HG03064 (cell line): ENCODE results near the gene DRD5.
"Not testable (repeated sequence)": the region's sequence is repeated elsewhere in the genome, so short reads cannot be mapped to it uniquely, and the experiment has no call there.

Experiments used
- ATAC-seq: cut with Tn5 transposase; IDR thresholded peaks from one replicate; pipeline ENCODE4 v1.9.1; 2021; ENCODE audit warnings: low read depth; ENCODE audit not compliant: unreplicated experiment

Gene DRD5

GRCh38 chr4:9781343-9782135, at the start of gene DRD5:
DRD5 (plus strand) TSS chr4:9781634; CDS start chr4:9782030, 396 bp downstream.
- ATAC-seq: no peak

GRCh38 chr4:9732256-9732655, 49.2 kb upstream of the DRD5 start:
- ATAC-seq: not testable (repeated sequence)

DNA sequence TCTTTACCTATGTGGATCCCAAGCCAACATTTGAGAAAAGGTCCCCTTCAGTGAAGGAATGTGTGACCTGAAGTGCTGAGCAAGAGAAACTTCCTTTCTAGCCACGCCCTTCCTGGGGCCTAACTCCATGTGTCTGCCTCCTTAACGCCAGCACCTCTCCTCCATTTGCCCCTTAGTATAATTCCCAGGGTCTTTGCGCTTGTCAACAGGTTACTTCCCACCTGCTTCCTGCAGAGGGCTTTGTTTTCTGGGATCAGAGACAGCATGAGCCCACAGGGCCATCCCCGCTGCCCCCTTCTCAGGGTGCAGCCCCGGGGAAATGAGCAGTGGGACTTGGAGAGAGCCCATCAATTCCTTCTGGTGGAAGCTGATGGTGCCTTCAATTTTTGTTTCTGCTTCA, 45.9 kb upstream of the DRD5 start:
- ATAC-seq: no peak

DNA sequence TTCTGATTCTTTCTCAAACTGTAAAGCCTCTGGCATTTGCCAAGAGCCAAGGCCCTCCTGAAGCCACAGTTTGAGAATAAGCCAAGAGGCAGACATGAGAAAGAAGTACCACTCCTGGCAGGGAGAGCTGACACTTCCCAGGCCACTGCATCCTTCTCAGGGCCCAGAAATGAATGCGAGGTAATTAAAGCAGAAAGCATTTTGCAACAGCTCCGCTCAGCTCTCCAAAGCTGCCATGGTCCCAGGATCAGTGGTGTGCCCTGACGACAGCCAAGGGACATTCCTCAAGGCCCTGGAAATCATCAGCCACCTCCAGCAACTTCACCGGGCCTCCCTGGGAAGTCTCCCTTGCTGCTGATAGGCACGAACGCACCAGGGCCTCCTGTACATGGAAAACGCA, 44.2 kb upstream of the DRD5 start:
- not testable (repeated sequence) for ATAC-seq

DNA sequence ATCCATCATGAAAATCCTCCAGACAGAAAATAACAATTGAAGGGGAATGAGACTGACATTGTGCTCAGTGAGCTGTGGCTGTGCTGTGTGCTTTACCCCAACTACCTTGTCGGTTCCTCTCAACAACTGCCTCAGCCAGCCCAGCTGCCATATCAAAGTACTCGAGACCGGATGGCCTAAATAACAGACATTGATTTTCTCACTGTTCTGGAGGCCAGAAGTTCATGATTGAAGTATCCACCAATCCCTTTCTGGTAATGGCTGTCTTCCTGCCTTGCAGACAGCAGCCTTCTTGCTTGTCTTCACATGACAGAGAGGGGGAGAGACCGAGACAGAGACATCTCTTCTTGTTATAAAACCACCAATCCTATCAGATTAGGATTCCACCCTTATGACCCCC, 37.6 kb upstream of the DRD5 start:
- ATAC-seq: not testable (repeated sequence)

DNA sequence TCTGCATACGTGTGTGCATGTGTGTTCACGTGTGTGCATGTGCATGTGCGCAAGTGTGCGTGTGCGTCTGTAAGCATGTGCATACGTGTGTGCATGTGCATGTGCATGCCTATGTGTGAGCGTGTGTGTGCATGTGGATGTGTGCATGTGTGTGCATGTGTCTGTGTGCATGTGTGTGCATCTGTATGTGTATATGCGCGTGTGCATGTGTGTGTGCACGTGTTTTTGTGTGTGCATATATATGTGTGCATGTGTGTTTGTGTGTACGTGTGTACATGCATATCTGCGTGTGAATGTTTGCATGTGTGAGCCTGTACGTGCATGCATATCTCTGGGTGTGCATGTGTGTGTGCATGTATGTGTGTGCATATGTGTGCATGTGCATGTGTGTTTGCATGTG, 35.7 kb upstream of the DRD5 start:
- ATAC-seq: no peak

DNA sequence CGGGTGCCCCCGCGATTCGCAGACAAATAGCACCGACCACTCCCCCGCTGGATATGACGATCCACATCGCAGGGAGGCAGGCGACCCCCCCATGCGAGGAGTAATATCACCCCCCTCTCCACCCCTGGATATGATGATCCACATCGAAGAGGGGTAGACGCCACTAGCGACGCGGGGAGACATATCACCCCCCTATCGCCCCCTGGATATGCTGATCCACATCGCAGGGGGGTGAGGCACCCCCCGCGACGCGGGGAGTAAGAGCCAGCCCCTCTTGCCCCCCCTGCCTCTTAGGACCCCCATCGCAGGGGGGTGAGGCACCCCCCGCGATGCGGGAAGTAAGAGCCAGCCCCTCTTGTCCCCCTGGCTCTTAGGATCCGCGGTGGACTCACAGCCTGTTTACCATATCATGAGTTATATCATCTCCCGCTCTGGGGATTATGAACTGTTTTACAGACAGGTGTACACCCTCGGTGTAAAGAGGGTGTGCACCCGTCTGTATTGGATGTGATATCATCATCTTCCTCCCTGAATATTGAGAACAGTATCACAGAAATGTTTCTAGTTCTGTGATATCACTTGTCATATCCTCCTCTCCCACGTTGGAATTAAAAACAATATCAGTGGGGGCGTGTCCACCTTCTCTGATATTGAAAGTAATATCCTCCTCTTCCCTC, 22.7 kb upstream of the DRD5 start:
- ATAC-seq: no peak

DNA sequence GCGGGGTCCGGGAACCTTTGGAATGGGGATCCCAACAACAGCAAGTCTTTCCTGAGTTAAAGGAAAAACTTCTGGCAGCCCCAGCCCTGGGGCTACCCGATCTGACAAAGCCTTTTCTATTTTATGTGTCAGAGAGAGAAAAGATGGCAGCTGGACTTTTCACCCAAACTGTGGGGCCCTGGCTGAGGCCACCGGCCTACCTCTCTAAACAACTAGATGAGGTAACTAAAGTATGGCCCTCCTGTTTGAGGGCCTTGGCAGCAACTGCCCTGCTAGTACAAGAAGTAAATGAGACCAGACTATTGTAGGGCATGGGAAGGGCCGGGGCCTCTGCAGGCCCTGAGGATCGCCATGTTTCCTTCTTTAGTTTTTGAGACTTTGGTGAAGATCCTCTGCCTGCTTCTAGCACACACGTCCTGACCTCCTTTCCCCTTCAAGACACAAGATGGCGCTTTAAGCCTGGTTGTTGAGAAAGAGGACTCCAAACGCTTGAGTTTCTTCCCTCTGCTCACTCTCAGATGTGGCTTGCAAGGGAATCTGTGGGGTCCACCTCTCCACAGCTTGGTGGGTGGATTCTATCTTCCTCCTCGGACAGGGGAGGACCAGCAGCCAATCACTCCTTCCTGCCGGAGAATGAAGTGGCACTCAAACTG, 18.5 kb upstream of the DRD5 start:
- ATAC-seq: no peak

DNA sequence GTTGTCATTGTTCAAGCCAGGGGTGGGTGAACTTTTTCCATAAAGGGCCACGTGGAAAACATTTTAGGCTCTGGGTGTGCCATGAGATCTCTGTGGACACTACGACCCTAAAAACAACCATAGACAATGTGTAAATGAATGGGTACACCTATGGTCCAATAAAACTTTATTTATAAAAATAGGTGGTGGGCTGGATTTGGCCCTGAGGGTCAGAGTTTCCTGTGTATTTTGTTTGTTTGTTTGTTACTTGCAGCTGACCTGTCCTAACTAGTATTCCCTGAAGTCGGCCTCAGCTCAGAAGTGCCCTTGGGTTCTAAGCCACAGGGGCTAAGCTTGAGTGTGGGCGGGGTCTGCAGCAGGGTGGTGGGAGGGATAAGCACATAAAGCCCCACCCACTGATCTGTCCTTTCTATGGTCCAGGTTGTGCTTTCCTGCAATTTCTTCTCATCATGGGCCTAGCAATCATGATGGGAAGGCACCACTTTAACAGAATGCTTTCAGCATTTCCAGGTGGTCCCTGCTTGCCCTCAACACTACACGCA, 17.2 kb upstream of the DRD5 start:
- no peak for ATAC-seq

DNA sequence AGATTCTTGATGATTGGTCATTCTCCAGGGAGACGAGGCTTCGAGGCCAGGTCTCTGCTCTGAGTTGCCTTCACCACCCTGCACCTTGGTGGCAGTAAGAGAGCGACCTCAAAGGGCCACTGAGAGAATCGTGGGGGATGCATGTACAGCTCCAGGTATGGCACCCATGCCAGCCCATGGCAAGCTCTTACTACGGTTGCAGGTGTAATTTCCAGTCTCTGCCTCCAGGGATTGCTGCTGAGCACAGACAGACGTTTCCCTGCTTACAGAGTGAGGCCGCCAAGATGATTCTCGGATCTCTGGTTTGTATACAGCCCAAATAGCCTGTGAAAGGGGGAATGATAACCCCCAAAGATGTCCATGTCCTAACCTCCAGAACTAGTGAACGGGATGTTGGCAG, 16.3 kb upstream of the DRD5 start:
- no peak for ATAC-seq

DNA sequence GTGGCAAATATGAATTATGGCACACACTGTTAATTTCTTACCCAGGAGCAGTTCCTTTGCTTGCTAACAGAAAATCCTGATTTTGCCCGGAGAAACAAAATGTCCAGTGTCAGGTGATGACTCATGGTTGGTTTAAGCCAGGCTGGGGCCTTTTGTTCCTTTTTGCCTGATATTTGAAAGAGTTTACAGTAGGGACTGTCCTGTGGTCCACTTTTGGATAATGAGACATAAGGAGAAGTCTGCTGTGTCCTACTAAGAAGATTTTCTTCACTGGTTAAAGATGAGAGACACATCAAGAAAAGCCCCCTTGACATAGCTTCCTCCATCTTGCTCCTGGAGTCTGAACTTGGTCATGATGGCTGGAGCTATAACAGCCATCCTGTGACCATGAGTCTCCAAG, 12.1 kb upstream of the DRD5 start:
- ATAC-seq: no peak

GRCh38 chr4:9771034-9771433, 10.4 kb upstream of the DRD5 start:
- no peak for ATAC-seq

DNA sequence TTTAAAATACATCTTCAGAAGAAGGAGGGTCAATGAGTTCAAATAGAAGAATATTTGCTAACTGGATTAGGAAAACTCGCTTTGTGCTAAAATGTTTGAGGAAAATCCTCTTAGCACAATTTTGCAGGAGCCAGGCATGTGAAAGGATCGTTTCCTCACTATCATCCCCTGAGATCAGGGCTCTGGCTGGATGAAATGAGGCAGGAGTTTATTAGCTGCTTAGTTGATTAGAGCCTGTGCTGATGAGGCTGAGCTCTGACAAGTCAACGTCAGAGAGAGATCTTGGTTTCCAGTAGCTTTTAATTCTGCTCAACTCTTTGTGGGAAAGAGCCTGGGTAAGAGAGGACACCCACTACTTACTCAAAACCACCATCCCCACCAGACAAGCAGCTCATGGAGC, 8.0 kb upstream of the DRD5 start:
- no peak for ATAC-seq

- ATAC-seq: no peak
Measured at GRCh38 chr4:9782136-9782436, 652 bp downstream of the DRD5 start.

DNA sequence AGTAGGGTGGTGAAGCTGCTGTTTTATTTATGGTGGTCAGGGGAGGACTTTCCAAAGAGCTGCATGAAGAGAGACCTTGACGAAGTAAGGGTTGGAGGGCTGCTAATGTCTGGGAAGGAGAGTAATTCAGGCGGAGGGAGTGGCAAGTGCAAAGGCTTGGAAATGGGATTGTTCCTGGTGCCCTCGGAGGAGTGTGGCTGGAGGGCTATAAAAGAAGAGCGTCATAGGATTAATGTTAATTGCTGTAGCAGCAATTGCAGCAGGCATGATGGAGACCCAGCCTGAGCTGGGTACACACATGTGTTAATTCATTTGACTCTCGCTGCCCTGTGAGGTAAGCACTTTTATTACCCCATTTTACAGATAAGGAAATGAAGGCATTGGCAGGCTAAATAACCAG, 4.5 kb downstream of the DRD5 start:
- ATAC-seq: not testable (repeated sequence)

- ATAC-seq: no peak
Measured at GRCh38 chr4:9792381-9792780, 10.9 kb downstream of the DRD5 start.

DNA sequence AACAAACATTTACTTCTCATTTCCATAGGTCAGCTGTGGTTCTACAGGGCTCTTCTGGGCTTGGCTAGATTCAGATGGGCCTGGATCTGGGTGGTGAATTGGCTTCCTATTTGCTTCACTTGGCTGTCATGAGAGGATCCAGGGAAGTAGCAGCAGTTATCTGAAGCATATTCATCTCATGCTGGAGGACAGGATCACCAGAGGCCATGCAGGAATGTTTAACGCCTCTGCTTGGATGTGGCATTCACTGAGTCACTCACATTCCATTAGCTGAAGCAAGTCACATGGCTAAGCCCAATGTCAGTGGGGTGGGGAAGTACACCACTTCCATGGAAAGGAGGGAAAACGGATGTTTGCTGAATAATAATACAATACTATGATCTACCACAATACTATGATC, 15.2 kb downstream of the DRD5 start:
- ATAC-seq: not testable (repeated sequence)

DNA sequence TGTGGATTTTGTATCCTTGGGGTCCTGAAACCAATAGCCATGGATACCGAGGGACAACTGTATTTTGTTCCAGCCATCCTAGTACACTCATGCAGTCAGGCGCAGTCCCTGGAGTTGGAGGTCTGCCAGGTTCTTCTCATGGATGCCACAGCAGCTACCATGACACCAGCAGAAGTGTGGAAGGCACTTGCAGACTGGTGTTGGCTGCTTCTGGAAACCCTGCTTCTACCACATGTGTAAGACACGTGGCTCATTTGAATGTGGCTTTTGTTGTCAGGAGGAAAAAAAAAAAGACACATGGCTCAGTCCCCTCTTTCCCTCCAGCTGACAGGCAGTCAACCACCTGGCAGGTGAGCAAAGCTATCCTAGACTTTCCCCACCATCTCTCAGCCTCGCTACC, 19.4 kb downstream of the DRD5 start:
- no peak for ATAC-seq

DNA sequence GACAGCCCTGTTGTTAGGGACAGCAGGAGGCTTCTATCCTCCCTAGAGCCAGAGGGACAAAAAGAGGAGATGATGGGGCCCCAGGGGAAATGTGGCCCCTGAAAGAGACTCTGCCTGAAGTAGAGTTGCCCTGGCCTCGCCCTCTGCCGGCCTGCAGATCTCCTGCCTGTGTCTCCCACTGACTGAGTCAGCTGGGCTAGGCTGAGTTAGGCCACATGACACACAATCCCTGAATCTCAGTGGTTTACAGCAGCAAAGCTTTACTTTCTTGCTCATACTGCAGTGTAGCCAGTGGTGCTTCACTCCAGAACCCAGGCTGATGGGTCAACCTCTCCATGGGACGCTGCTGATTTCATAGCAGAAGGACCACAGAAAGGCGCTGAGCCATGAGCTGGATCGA, 23.5 kb downstream of the DRD5 start:
- ATAC-seq: no peak

DNA sequence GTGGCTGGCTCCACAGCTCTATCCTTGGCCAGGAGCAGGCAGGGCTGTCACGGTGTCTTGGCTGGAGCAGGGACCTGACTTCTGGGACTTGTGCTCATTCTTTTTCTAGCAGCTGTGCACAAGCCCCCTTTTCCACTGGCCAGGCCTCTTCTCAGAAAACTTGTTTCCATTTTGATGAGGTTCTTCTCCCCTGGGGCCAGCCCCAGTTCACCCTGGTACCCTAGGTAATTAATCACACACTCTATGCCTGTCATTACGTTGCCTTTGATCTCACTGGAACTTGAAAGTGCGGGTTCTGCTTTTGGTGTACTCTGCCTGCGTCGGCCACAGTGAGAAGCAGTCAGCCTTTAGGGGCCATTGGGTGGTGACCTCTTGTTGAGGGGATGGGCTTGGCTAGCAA, 26.6 kb downstream of the DRD5 start:
- no peak for ATAC-seq

DNA sequence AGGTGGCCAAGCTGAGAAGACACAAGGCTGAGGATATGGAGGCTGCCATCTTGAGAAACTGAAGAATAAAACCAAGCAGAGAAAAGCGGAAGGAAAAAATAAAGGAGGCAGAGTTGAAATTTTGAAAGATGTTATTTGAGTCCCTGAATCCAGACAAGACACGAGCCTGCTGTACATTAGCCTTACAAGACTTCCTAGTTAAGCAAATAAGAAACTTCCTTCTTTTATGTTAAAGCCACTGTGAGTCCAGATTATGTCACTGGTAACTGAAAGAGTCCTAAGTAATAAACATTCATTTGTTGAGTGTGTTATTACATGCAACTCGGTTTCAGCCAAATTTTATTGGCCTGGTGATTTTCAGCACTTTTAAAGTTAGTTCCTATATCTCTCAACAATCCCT, 30.4 kb downstream of the DRD5 start:
- ATAC-seq: no peak
